ENCODE results near the gene PIEZO2.

Gene PIEZO2

GRCh38 chr18:10908760-10909159 is 240.6 kb downstream of the PIEZO2 start:
- TF ChIP-seq CTCF (IDR thresholded peaks at IDR 0.05; ENCODE audit: low read depth, low read length, missing control alignments): no peak
- no peak overlapping the region for H3K4me3 ChIP-seq (ENCODE audit: low read depth, low read length)

GRCh38 chr18:10907749-10908148 is 241.6 kb downstream of the PIEZO2 start:
- no peak for DNase-seq (ENCODE audit: low read depth)
- H3K4me3 ChIP-seq (ENCODE audit: low read depth, low read length): no peak overlapping the region
- no peak for TF ChIP-seq CTCF (IDR thresholded peaks at IDR 0.05; ENCODE audit: low read depth, low read length, missing control alignments)
- in situ Hi-C loops (cut with HindIII; ENCODE audit: low sequenced_read_pairs): no loop called here

More at GRCh38 chr18:10908760-10909159, 240.6 kb downstream of the PIEZO2 start:
- in situ Hi-C loops (cut with HindIII; ENCODE audit: low sequenced_read_pairs): no loop called here
- DNase-seq (ENCODE audit: low read depth): no peak

GRCh38 chr18:10901329-10901728 is 248.0 kb downstream of the PIEZO2 start:
- TF ChIP-seq CTCF (IDR thresholded peaks at IDR 0.05; ENCODE audit: low read depth, low read length, missing control alignments): no peak
- in situ Hi-C loops (cut with HindIII; ENCODE audit: low sequenced_read_pairs): no loop called here
- no peak for DNase-seq (ENCODE audit: low read depth)

GRCh38 chr18:10900435-10900834 is 248.9 kb downstream of the PIEZO2 start:
- DNase-seq (ENCODE audit: low read depth): no peak
- no peak for TF ChIP-seq CTCF (IDR thresholded peaks at IDR 0.05; ENCODE audit: low read depth, low read length, missing control alignments)
- H3K4me3 ChIP-seq (ENCODE audit: low read depth, low read length): no peak overlapping the region
- in situ Hi-C loops (cut with HindIII; ENCODE audit: low sequenced_read_pairs): no loop called here

More at GRCh38 chr18:10901329-10901728, 248.0 kb downstream of the PIEZO2 start:
- H3K4me3 ChIP-seq (ENCODE audit: low read depth, low read length): no peak overlapping the region

GRCh38 chr18:10899481-10899880 is 249.9 kb downstream of the PIEZO2 start:
- no peak overlapping the region for H3K4me3 ChIP-seq (ENCODE audit: low read depth, low read length)
- no peak for TF ChIP-seq CTCF (IDR thresholded peaks at IDR 0.05; ENCODE audit: low read depth, low read length, missing control alignments)
- no peak for DNase-seq (ENCODE audit: low read depth)
- in situ Hi-C loops (cut with HindIII; ENCODE audit: low sequenced_read_pairs): no loop called here

- no peak for TF ChIP-seq CTCF (IDR thresholded peaks at IDR 0.05; ENCODE audit: low read depth, low read length, missing control alignments)
- in situ Hi-C loops (cut with HindIII; ENCODE audit: low sequenced_read_pairs): no loop called here
- no peak for DNase-seq (ENCODE audit: low read depth)
These were observed 250.9 kb downstream of the PIEZO2 start for GRCh38 chr18:10898417-10898974.

More at GRCh38 chr18:10898417-10898974, 250.9 kb downstream of the PIEZO2 start:
- no peak overlapping the region for H3K4me3 ChIP-seq (ENCODE audit: low read depth, low read length)

Measured in astrocyte of the cerebellum (primary cell).